Activated T-cell treated with anti-CD3 and anti-CD28 coated beads, Interleukin-2, amount 50 U/mL, for 72 hours (primary cell): ENCODE measurements around the gene ZBTB37. TPM values are rescaled to one million over a fixed set of nuclear protein-coding genes. Genes with fewer than 3 reads are reported as not detected.

Experiments
- ATAC-seq, 2 donors: fragments of 150-1000 bp; cut with Tn5 transposase; replicated peaks in 1 of 2; 2 replicates each; pipeline ENCODE4 v1.10.0; 2021; ENCODE audit warnings: moderate library complexity in 2 of 2, mild to moderate bottlenecking in 1 of 2
- DNase-seq, 2 donors: peaks; one replicate each; pipeline ENCODE4 v3.0.0; 2021 to 2022; ENCODE audit warnings: mixed read lengths in 1 of 2
- H3K27ac Mint-ChIP-seq: one replicate; pipeline ENCODE4 v1.8.0; 2022; ENCODE audit warnings: mild to moderate bottlenecking, moderate library complexity, mixed read lengths
- H3K27me3 Mint-ChIP-seq: one replicate; pipeline ENCODE4 v1.8.0; 2022; ENCODE audit warnings: low read depth, mixed read lengths
- H3K36me3 Mint-ChIP-seq, 2 donors: one replicate each; pipeline ENCODE4 v1.8.0; 2022; ENCODE audit warnings: mixed read lengths in 2 of 2, mild to moderate bottlenecking in 1 of 2; ENCODE audit not compliant: insufficient read depth in 2 of 2
- H3K4me1 Mint-ChIP-seq: one replicate; pipeline ENCODE4 v1.8.0; 2022; ENCODE audit warnings: low read depth, mixed read lengths
- H3K4me3 Mint-ChIP-seq, 2 donors: one replicate each; pipeline ENCODE4 v1.8.0; 2022; ENCODE audit warnings: mild to moderate bottlenecking in 2 of 2, mixed read lengths in 2 of 2, moderate library complexity in 2 of 2
- H3K9me3 Mint-ChIP-seq, 2 donors: one replicate each; pipeline ENCODE4 v1.8.0; 2022; ENCODE audit warnings: mixed read lengths in 2 of 2
- total RNA-seq, 2 donors: library from RNA; stranded (reverse); gene quantifications; one replicate each; pipeline ENCODE4 v1.2.3, GENCODE V29; 2022

The ZBTB37 gene
- total RNA-seq, 2 donors from 2014 or later, result 14.2 to 14.9 TPM

- ATAC-seq, result no peak
- Mint-ChIP-seq H3K4me3 (no peak overlapping the region), H3K27me3 (no peaks in the 10 kb centered on the region), H3K36me3 (no peaks in the 10 kb centered on the region), H3K9me3 (no peaks in the 10 kb centered on the region), H3K4me1 (no peaks in the 10 kb centered on the region), H3K27ac (no peak overlapping the region)
- DNase-seq, result no peak
Observed at GRCh38 chr1:173894189-173894588, 26.0 kb downstream of the ZBTB37 start.

- H3K4me3 Mint-ChIP-seq, result no peak overlapping the region
- peaks cover 10% of the 10 kb centered on the region for H3K4me1 Mint-ChIP-seq
- no peak for DNase-seq
Observed at GRCh38 chr1:173900427-173900826, 32.2 kb downstream of the ZBTB37 start.

GRCh38 chr1:173900992-173901391, 32.8 kb downstream of the ZBTB37 start:
- no peak overlapping the region for H3K27ac Mint-ChIP-seq
- H3K36me3 Mint-ChIP-seq, result peaks cover 1 to 2% of the 10 kb centered on the region in 2 donors
- H3K4me3 Mint-ChIP-seq, result no peak overlapping the region
- ATAC-seq (no peak), DNase-seq (no peak)
- H3K27me3 Mint-ChIP-seq, result no peaks in the 10 kb centered on the region
- H3K4me1 Mint-ChIP-seq, result peaks cover 10% of the 10 kb centered on the region
- peaks cover 0 to 1% of the 10 kb centered on the region in 2 donors for H3K9me3 Mint-ChIP-seq

More at GRCh38 chr1:173900427-173900826, 32.2 kb downstream of the ZBTB37 start:
- H3K36me3 Mint-ChIP-seq, result no peaks in the 10 kb centered on the region
- H3K27me3 Mint-ChIP-seq, result no peaks in the 10 kb centered on the region
- no peak for ATAC-seq
- H3K27ac Mint-ChIP-seq, result no peak overlapping the region
- no peaks in the 10 kb centered on the region for H3K9me3 Mint-ChIP-seq

GRCh38 chr1:173903827-173904531, 35.8 kb downstream of the ZBTB37 start:
- Mint-ChIP-seq H3K27ac (no peak overlapping the region), H3K4me1 (peaks cover 10% of the 10 kb centered on the region), H3K9me3 (peaks cover 0 to 1% of the 10 kb centered on the region in 2 donors), H3K4me3 (no peak overlapping the region), H3K27me3 (no peaks in the 10 kb centered on the region), H3K36me3 (peaks cover 2% of the 10 kb centered on the region in 2 donors)
- no peak for ATAC-seq
- no peak for DNase-seq

GRCh38 chr1:173913111-173913510, 44.9 kb downstream of the ZBTB37 start:
- H3K4me1 Mint-ChIP-seq, result no peaks in the 10 kb centered on the region
- ATAC-seq (no peak), DNase-seq (no peak)
- H3K9me3 Mint-ChIP-seq, result no peaks in the 10 kb centered on the region
- H3K27me3 Mint-ChIP-seq, result no peaks in the 10 kb centered on the region
- no peaks in the 10 kb centered on the region for H3K36me3 Mint-ChIP-seq
- H3K4me3 Mint-ChIP-seq, result no peak overlapping the region
- H3K27ac Mint-ChIP-seq, result no peak overlapping the region

- DNase-seq (peak; percentile 8 to 24), ATAC-seq (no peak)
- Mint-ChIP-seq H3K27ac (no peak overlapping the region), H3K27me3 (no peaks in the 10 kb centered on the region), H3K4me1 (no peaks in the 10 kb centered on the region), H3K4me3 (no peak overlapping the region), H3K9me3 (no peaks in the 10 kb centered on the region), H3K36me3 (no peaks in the 10 kb centered on the region)
Observed at GRCh38 chr1:173914366-173914871, 46.2 kb downstream of the ZBTB37 start.

GRCh38 chr1:173915596-173915995, 47.4 kb downstream of the ZBTB37 start:
- no peaks in the 10 kb centered on the region for H3K36me3 Mint-ChIP-seq
- no peak for ATAC-seq
- H3K27ac Mint-ChIP-seq, result no peak overlapping the region
- H3K9me3 Mint-ChIP-seq, result no peaks in the 10 kb centered on the region
- no peaks in the 10 kb centered on the region for H3K27me3 Mint-ChIP-seq
- no peak for DNase-seq
- no peaks in the 10 kb centered on the region for H3K4me1 Mint-ChIP-seq
- H3K4me3 Mint-ChIP-seq, result no peak overlapping the region

- Mint-ChIP-seq H3K4me1 (no peaks in the 10 kb centered on the region), H3K36me3 (no peaks in the 10 kb centered on the region), H3K9me3 (no peaks in the 10 kb centered on the region), H3K4me3 (no peak overlapping the region), H3K27me3 (no peaks in the 10 kb centered on the region), H3K27ac (no peak overlapping the region)
- DNase-seq (no peak), ATAC-seq (no peak)
Observed at GRCh38 chr1:173916667-173917066, 48.5 kb downstream of the ZBTB37 start.

GRCh38 chr1:173917149-173917548, 49.0 kb downstream of the ZBTB37 start, which contains the start of gene SERPINC1:
SERPINC1 (minus strand) TSS chr1:173917327; CDS start chr1:173917259, 68 bp downstream.
- ATAC-seq (no peak), DNase-seq (no peak)
- Mint-ChIP-seq H3K4me3 (no peak within 1 kb of the TSS), H3K36me3 (no peaks in the 10 kb centered on the region), H3K27me3 (no peaks in the 10 kb centered on the region), H3K27ac (no peak within 1 kb of the TSS), H3K4me1 (no peaks in the 10 kb centered on the region), H3K9me3 (no peaks in the 10 kb centered on the region)

GRCh38 chr1:173917635-173918493, 49.7 kb downstream of the ZBTB37 start:
- Mint-ChIP-seq H3K4me1 (no peaks in the 10 kb centered on the region), H3K36me3 (no peaks in the 10 kb centered on the region), H3K4me3 (no peak overlapping the region), H3K9me3 (no peaks in the 10 kb centered on the region), H3K27ac (no peak overlapping the region), H3K27me3 (no peaks in the 10 kb centered on the region)
- DNase-seq, result no peak
- no peak for ATAC-seq

- H3K27ac Mint-ChIP-seq, result peak overlapping the region; percentile 60
- no peaks in the 10 kb centered on the region for H3K36me3 Mint-ChIP-seq
- no peaks in the 10 kb centered on the region for H3K9me3 Mint-ChIP-seq
- DNase-seq (no peak), ATAC-seq (no peak)
- H3K27me3 Mint-ChIP-seq, result no peaks in the 10 kb centered on the region
- no peaks in the 10 kb centered on the region for H3K4me1 Mint-ChIP-seq
- no peak overlapping the region for H3K4me3 Mint-ChIP-seq
Observed at GRCh38 chr1:173920861-173921260, 52.7 kb downstream of the ZBTB37 start.

GRCh38 chr1:173925306-173926242, 57.4 kb downstream of the ZBTB37 start:
- Mint-ChIP-seq H3K9me3 (no peaks in the 10 kb centered on the region), H3K27ac (no peak overlapping the region), H3K4me3 (no peak overlapping the region), H3K27me3 (no peaks in the 10 kb centered on the region), H3K36me3 (no peaks in the 10 kb centered on the region), H3K4me1 (no peaks in the 10 kb centered on the region)
- ATAC-seq (no peak), DNase-seq (no peak)
